Ovary (tissue), 3 donors: Measurements from ENCODE around the gene OSBPL2.

Experiments used
- CTCF ChIP-seq, 3 donors: fragments of 450-650 bp in 2 of 3; fragments of 200-600 bp in 1 of 3; IDR thresholded peaks; one replicate each; pipeline versions ENCODE4 v1.5.1 to v1.8.0; 2016 to 2022; ENCODE audit warnings: antibody characterized with exemption in 3 of 3, mild to moderate bottlenecking in 1 of 3
- EP300 ChIP-seq: sonication (generic); formaldehyde crosslinking; IDR thresholded peaks from one replicate; pipeline ENCODE4 v1.6.1; 2017; ENCODE audit warnings: antibody characterized with exemption
- donor health status: DM: no; HTN: no; CAD: no.

GRCh38 chr20:62243906-62244515, 5.7 kb downstream of the OSBPL2 start:
- TF ChIP-seq EP300, result no peak
- no peak for TF ChIP-seq CTCF (IDR thresholded peaks at IDR 0.05)
